ENCODE data around the gene SVIL. TPM values are rescaled to one million over a fixed set of nuclear protein-coding genes. Genes with fewer than 3 reads are reported as not detected.
A peak's percentile ranks its signal among the peaks of the same experiment; 100 is the strongest.
"Not testable (repeated sequence)": the region's sequence is repeated elsewhere in the genome, so short reads cannot be mapped to it uniquely, and the experiment has no call there.

Gene SVIL
- total RNA-seq, 3 donors from 2014 or later = 25.8 to 69.5 (median 60.6) TPM

DNA sequence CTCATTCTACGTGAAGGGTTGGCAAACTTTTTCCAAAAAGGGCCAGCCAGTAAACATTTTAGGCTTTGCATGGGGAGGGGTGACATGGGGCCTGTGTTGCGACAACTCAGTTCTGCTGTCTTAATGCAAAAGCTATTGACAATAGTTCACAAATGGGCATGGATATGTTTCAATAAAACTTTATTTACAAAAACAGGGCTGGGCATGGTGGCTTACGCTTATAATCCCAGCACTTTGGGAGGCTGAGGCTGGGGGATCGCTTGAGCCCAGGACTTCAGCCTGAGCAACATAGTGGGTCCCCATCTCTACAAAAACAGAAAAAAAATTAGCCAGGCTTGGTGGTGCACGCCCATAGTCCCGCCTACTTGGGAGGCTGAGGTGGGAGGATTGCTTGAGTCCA lies 141.1 kb downstream of the SVIL start:
- Histone ChIP-seq H3K4me1 (no peaks in the 10 kb centered on the region), H3K36me3 (no peaks in the 10 kb centered on the region), H3K4me3 (no peak overlapping the region), H3K27ac (no peak overlapping the region), H3K9me3 (no peaks in the 10 kb centered on the region), H3K27me3 (no peaks in the 10 kb centered on the region)
- intact Hi-C loops (cut with DNase I; ENCODE audit: low total_unique reads) = no loop called here
- no peak for DNase-seq (ENCODE audit: low spot score in 2 of 2)
- TF ChIP-seq POLR2AphosphoS5 (IDR thresholded peaks at IDR 0.05) (no peak), POLR2A (IDR thresholded peaks at IDR 0.05) (no peak)
- TF ChIP-seq, protein P1, sequence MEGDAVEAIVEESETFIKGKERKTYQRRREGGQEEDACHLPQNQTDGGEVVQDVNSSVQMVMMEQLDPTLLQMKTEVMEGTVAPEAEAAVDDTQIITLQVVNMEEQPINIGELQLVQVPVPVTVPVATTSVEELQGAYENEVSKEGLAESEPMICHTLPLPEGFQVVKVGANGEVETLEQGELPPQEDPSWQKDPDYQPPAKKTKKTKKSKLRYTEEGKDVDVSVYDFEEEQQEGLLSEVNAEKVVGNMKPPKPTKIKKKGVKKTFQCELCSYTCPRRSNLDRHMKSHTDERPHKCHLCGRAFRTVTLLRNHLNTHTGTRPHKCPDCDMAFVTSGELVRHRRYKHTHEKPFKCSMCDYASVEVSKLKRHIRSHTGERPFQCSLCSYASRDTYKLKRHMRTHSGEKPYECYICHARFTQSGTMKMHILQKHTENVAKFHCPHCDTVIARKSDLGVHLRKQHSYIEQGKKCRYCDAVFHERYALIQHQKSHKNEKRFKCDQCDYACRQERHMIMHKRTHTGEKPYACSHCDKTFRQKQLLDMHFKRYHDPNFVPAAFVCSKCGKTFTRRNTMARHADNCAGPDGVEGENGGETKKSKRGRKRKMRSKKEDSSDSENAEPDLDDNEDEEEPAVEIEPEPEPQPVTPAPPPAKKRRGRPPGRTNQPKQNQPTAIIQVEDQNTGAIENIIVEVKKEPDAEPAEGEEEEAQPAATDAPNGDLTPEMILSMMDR (IDR thresholded peaks at IDR 0.05) = no peak

DNA sequence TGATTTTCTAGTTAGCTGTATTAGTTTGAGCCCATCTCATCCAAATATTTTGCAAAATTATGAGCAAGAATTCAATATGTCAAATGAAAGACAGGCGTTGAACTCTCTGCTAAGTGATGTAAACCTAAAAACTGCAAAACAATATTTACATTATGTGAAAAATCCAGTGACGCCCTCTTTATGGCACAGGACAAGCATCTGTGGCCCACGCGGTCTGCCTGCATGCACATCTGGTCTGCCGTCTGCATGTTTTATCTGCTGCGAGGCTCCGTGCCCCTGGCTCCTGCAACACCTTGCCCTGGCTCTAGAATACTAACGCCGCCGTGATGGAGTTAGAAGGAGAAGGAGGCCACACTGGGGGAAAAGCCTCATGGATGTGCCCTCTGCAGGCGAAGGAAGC lies 142.0 kb downstream of the SVIL start:
- no peak for DNase-seq (ENCODE audit: low spot score in 2 of 2)
- Histone ChIP-seq H3K27ac (no peak overlapping the region), H3K36me3 (no peaks in the 10 kb centered on the region), H3K4me3 (no peak overlapping the region), H3K4me1 (no peaks in the 10 kb centered on the region), H3K27me3 (no peaks in the 10 kb centered on the region), H3K9me3 (no peaks in the 10 kb centered on the region)
- intact Hi-C loops (cut with DNase I; ENCODE audit: low total_unique reads) = no loop called here
- no peak for TF ChIP-seq POLR2AphosphoS5 (IDR thresholded peaks at IDR 0.05)
- TF ChIP-seq, protein P1 (IDR thresholded peaks at IDR 0.05) = no peak
- no peak for TF ChIP-seq POLR2A (IDR thresholded peaks at IDR 0.05)

DNA sequence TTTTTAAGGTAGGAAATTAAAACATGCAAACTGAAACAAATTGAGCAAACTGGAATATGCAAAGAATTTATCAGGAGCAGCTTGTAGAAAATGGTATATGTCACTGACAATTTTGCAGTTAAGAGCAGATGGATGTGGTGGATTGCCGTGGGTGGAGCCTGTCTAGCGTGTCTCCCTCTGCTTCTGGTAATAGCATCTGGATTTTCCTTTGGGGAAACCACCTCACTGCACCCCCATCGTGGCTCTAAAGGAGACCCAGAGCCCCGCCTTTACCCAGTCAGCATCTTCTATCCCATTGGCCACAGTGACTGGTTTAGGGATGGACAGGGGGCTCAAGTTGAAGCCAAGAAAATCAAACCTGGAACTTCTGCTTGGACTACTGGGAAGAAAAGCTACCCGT lies 142.9 kb downstream of the SVIL start:
- no peak overlapping the region for H3K27ac ChIP-seq
- intact Hi-C loops (cut with DNase I; ENCODE audit: low total_unique reads) = no loop called here
- no peak overlapping the region for H3K4me3 ChIP-seq

DNA sequence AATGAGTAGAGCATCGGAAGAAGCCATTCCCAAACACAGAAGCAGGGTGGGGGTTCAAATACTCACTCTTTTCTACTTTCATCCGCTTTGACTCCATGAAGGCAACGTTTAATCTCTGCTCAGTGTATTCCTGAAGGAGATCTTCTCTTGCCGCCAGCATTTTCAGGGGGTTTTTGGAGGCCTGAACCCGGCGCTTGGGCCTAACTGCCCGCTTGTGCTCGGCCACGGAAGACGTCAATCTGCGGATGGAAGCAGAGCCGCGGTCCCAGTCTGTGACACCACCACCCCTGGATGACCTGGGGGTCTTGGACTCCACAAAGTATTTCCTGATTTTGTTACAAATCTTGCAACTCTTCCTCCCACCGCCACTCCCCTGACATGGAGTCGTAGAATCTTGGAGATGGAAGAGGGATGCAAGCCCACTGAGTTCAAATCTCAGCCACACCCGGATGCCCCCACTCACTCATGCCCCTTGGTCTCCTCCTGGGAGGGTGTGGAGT lies 143.9 kb downstream of the SVIL start:
- H3K36me3 ChIP-seq; H3K4me1 ChIP-seq; H3K27me3 ChIP-seq; H3K27ac ChIP-seq; H3K4me3 ChIP-seq; DNase-seq (ENCODE audit: low spot score in 2 of 2); intact Hi-C loops (cut with DNase I; ENCODE audit: low total_unique reads); H3K9me3 ChIP-seq: not testable (repeated sequence)

More for the DNA sequence above, 142.9 kb downstream of the SVIL start:
- no peaks in the 10 kb centered on the region for H3K27me3 ChIP-seq
- DNase-seq (ENCODE audit: low spot score in 2 of 2) = no peak
- H3K36me3 ChIP-seq = no peaks in the 10 kb centered on the region
- no peaks in the 10 kb centered on the region for H3K9me3 ChIP-seq
- TF ChIP-seq POLR2AphosphoS5 (IDR thresholded peaks at IDR 0.05) (no peak), POLR2A (IDR thresholded peaks at IDR 0.05) (no peak)
- TF ChIP-seq, protein P1 (IDR thresholded peaks at IDR 0.05) = no peak
- no peaks in the 10 kb centered on the region for H3K4me1 ChIP-seq

DNA sequence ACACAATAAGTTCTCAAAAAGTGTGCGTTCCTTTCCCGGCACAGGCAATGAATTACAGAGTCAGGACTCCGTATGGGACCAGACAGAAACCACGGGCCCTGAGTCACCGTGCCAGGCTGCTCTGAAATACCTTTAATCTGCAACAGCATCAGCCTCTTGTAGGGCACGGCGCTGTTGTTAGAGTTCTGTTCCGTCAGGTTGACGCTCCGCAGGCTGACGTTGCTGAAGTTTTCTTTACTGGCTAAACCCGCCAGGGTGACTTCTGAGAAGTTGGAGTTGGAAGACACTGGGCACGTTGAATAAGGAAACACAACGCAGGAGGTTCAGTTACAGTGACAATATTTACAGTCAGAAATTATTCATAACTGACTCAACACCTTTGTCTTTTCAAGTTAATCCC lies 146.3 kb downstream of the SVIL start:
- H3K36me3 ChIP-seq; DNase-seq (ENCODE audit: low spot score in 2 of 2); H3K4me1 ChIP-seq; intact Hi-C loops (cut with DNase I; ENCODE audit: low total_unique reads); H3K27me3 ChIP-seq; H3K4me3 ChIP-seq; H3K9me3 ChIP-seq: not testable (repeated sequence)
- H3K27ac ChIP-seq = peak overlapping the region in 1 of 2 donors; percentile 30

DNA sequence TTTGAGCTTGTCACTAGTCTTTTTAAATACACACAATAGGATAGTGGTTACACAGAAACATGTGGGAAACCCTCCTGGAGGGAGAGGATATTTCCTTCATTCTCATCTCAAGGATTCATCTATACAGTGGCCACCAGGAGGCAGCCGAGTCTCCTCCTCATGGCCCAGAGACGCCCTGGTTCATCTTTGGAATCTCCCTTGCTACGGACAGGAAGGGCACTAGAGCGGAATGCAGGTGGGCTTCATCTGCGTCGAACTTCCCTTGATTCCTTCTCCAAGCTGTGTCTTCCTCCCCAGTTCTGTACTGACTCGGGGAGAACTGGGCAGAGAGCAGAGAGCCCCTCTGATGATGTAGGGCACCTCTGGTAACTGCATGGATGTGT lies 146.9 kb downstream of the SVIL start:
- TF ChIP-seq, protein P1 (IDR thresholded peaks at IDR 0.05) = peak in 1 of 3 donors; percentile 17
- H3K36me3 ChIP-seq; H3K4me1 ChIP-seq; H3K4me3 ChIP-seq; H3K9me3 ChIP-seq; intact Hi-C loops (cut with DNase I; ENCODE audit: low total_unique reads); H3K27me3 ChIP-seq; DNase-seq (ENCODE audit: low spot score in 2 of 2): not testable (repeated sequence)
- peak overlapping the region in 1 of 2 donors; percentile 30 for H3K27ac ChIP-seq

DNA sequence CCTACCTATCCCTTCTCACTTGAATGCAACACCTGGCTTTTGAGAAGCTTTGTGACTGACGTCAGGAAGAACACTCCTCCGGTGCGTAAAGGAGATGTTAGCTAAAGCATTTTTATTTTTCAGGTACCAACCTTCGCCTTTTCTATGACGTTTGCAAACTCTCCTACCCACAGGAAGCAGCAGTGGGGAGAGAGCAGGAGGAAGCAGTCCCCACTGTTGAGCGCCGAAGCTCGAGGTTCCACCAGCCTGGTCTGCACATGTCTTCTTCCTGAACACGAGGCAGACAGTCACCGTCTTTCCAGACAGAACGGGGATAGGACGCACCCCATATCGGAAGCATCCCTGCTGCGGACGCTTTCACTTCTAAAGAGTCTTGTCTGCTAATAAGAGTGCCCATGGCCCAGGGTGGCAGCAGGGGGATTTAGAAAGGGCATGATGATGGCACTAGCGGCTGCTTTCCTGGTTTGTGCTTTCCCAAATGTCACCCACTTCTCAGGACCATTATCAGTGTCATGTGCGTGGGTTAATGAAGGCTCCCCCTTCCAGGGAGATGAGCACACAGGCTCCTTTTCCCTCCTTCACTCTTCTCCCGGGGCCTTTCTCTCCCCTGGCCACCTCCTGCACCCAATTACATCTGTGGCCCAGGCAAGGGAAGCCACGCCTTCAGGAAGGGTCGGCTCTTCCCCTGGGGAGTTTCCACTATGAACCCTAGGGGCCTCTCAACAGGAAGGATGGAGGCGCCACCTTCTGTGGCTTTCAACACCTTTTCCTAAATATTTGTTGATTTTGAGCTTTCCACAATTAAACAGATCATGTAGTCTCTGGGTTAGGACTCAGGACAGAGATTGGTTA lies 147.5 kb downstream of the SVIL start:
- H3K4me1 ChIP-seq; H3K36me3 ChIP-seq; H3K4me3 ChIP-seq; H3K9me3 ChIP-seq; intact Hi-C loops (cut with DNase I; ENCODE audit: low total_unique reads); H3K27ac ChIP-seq; DNase-seq (ENCODE audit: low spot score in 2 of 2); H3K27me3 ChIP-seq: not testable (repeated sequence)
